ENCODE results near the gene TPTE.
"Not testable (repeated sequence)": the region's sequence is repeated elsewhere in the genome, so short reads cannot be mapped to it uniquely, and the experiment has no call there.

Gene TPTE

GRCh38 chr21:10617133-10617752 is 95.9 kb downstream of the TPTE start:
- not testable (repeated sequence) for DNase-seq

- no peak for DNase-seq
Measured at GRCh38 chr21:10627316-10627863, 106.0 kb downstream of the TPTE start.

GRCh38 chr21:10629239-10629638 is 107.9 kb downstream of the TPTE start:
- DNase-seq = not testable (repeated sequence)

- DNase-seq = not testable (repeated sequence)
Measured at GRCh38 chr21:10630829-10631228, 109.4 kb downstream of the TPTE start.

- not testable (repeated sequence) for DNase-seq
Measured at GRCh38 chr21:10631316-10631715, 109.9 kb downstream of the TPTE start.

GRCh38 chr21:10638144-10638543 is 116.8 kb downstream of the TPTE start:
- DNase-seq = not testable (repeated sequence)

- DNase-seq = no peak
Measured at GRCh38 chr21:10639123-10639522, 117.7 kb downstream of the TPTE start.

GRCh38 chr21:10639746-10640145 is 118.4 kb downstream of the TPTE start:
- DNase-seq = not testable (repeated sequence)

GRCh38 chr21:10640446-10640845 is 119.1 kb downstream of the TPTE start:
- no peak for DNase-seq

- DNase-seq = no peak
Measured at GRCh38 chr21:10641107-10641506, 119.7 kb downstream of the TPTE start.

GRCh38 chr21:10645667-10646066 is 124.3 kb downstream of the TPTE start:
- DNase-seq = not testable (repeated sequence)

GRCh38 chr21:10649350-10650149 is 128.2 kb downstream of the TPTE start:
- DNase-seq = not testable (repeated sequence)

- not testable (repeated sequence) for DNase-seq
Measured at GRCh38 chr21:10650297-10650696, 128.9 kb downstream of the TPTE start.
